MCF 10A (cell line): ENCODE data around the gene CEPT1. TPM values are rescaled to one million over a fixed set of nuclear protein-coding genes. Genes with fewer than 3 reads are reported as not detected.

Experiments
- BruUV-seq: library from RNA; stranded (reverse); fragments of 400-500 nt; replicated peaks from 2 replicates; lab custom pipeline; 2021; lab: Mats Ljungman, UMichigan
- CTCF ChIA-PET: fragments of 300-600 bp; sonication (Branson Sonifier 250); formaldehyde crosslinking; extraction: SDS; loops from one replicate; lab custom pipeline; 2021; ENCODE audit warnings: antibody characterized with exemption, inconsistent platforms; lab: Yijun Ruan, JAX
- POLR2A ChIA-PET: fragments of 300-600, 350-650 bp; sonication (Branson Sonifier 250); formaldehyde crosslinking; extraction: SDS; loops from one replicate; lab custom pipeline; 2020; ENCODE audit warnings: antibody characterized with exemption, inconsistent platforms; lab: Yijun Ruan, JAX
- DNase-seq: peaks from one replicate; pipeline ENCODE4 v3.0.0-alpha.2; 2018; ENCODE audit not compliant: unreplicated experiment
- H3K27ac Mint-ChIP-seq: one replicate; pipeline ENCODE4 v1.8.0; 2022; ENCODE audit warnings: mild to moderate bottlenecking, low read depth, mixed read lengths; ENCODE audit not compliant: unreplicated experiment
- H3K27me3 Mint-ChIP-seq: one replicate; pipeline ENCODE4 v1.8.0; 2022; ENCODE audit warnings: mixed read lengths; ENCODE audit not compliant: insufficient read depth, unreplicated experiment
- H3K36me3 Mint-ChIP-seq: one replicate; pipeline ENCODE4 v1.8.0; 2022; ENCODE audit warnings: mild to moderate bottlenecking, moderate library complexity, mixed read lengths; ENCODE audit not compliant: insufficient read depth, unreplicated experiment
- H3K4me1 Mint-ChIP-seq: one replicate; pipeline ENCODE4 v1.8.0; 2022; ENCODE audit warnings: mixed read lengths; ENCODE audit not compliant: insufficient read depth, unreplicated experiment
- H3K4me3 Mint-ChIP-seq: one replicate; pipeline ENCODE4 v1.8.0; 2022; ENCODE audit warnings: mild to moderate bottlenecking, moderate library complexity, mixed read lengths; ENCODE audit not compliant: unreplicated experiment
- H3K9me3 Mint-ChIP-seq: one replicate; pipeline ENCODE4 v1.8.0; 2022; ENCODE audit warnings: mixed read lengths; ENCODE audit not compliant: unreplicated experiment
- intact Hi-C: fragments of 100-400 bp; cut with micrococcal nuclease; formaldehyde crosslinking; loops from 2 replicates; pipeline ENCODE4 v1.14.1; 2022
- total RNA-seq: library from RNA; stranded (reverse); gene quantifications from 2 replicates; pipeline ENCODE4 v1.2.3, GENCODE V29; 2022
- TF ChIP-seq, protein P1 (sequence below): fragments of 200-600 bp; IDR thresholded peaks from one replicate; pipeline ENCODE4 v1.8.0; 2022; ENCODE audit warnings: antibody characterized with exemption, mild to moderate bottlenecking; ENCODE audit not compliant: unreplicated experiment

CEPT1 gene
- total RNA-seq, 1 experiment from 2014 or later: 45.0 TPM

DNA sequence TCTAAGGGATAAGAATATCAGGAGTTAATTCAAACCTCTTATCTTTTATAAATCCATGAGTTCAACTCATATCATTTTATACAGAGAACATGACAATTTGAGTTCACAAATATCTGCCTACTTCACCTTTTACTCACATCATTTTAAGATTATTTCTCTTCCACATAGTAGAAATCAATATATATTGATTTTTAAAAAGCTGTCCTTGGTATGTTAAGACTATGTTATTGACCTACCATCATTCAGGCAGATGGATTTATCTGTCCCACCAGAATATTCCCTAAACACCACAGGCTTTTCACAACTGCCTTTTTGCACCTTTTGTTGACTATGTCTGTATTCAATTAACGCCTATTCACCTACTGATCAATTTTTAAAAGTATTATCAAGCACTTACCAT lies 13.7 kb upstream of the CEPT1 start:
- ChIA-PET POLR2A (interaction anchor here (2.9 kb wide), 1 partner anchor 13 kb away, joined by 20 read pairs; the partner anchor contains the start of genes CEPT1 and DRAM2), CTCF (no interaction called here)
- no peaks in the 10 kb centered on the region for H3K4me1 Mint-ChIP-seq
- H3K27ac Mint-ChIP-seq: no peak overlapping the region
- BruUV-seq: no TSS peak
- TF ChIP-seq, protein P1, sequence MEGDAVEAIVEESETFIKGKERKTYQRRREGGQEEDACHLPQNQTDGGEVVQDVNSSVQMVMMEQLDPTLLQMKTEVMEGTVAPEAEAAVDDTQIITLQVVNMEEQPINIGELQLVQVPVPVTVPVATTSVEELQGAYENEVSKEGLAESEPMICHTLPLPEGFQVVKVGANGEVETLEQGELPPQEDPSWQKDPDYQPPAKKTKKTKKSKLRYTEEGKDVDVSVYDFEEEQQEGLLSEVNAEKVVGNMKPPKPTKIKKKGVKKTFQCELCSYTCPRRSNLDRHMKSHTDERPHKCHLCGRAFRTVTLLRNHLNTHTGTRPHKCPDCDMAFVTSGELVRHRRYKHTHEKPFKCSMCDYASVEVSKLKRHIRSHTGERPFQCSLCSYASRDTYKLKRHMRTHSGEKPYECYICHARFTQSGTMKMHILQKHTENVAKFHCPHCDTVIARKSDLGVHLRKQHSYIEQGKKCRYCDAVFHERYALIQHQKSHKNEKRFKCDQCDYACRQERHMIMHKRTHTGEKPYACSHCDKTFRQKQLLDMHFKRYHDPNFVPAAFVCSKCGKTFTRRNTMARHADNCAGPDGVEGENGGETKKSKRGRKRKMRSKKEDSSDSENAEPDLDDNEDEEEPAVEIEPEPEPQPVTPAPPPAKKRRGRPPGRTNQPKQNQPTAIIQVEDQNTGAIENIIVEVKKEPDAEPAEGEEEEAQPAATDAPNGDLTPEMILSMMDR: no peak
- no peaks in the 10 kb centered on the region for H3K27me3 Mint-ChIP-seq
- intact Hi-C loops: no loop called here
- H3K4me3 Mint-ChIP-seq: no peak overlapping the region
- H3K36me3 Mint-ChIP-seq: peaks cover 49% of the 10 kb centered on the region
- no peaks in the 10 kb centered on the region for H3K9me3 Mint-ChIP-seq
- DNase-seq: no peak

- Mint-ChIP-seq H3K4me1 (no peaks in the 10 kb centered on the region), H3K36me3 (peaks cover 41% of the 10 kb centered on the region), H3K27ac (no peak overlapping the region), H3K9me3 (no peaks in the 10 kb centered on the region), H3K27me3 (no peaks in the 10 kb centered on the region), H3K4me3 (no peak overlapping the region)
- TF ChIP-seq, protein P1: no peak
- no TSS peak for BruUV-seq
- ChIA-PET POLR2A (interaction anchor here (0.8 to 2.9 kb wide), 3 partner anchors 11 to 15 kb away, joined by 3 to 20 read pairs (median 4); partner anchors contain the start of genes CEPT1 and DRAM2), CTCF (interaction anchor here (1.5 kb wide), 1 partner anchor 98 kb away, joined by 4 read pairs; no protein-coding TSS in a partner anchor)
- intact Hi-C loops: no loop called here
- DNase-seq: no peak
Measured at GRCh38 chr1:111127923-111128643, 11.9 kb upstream of the CEPT1 start.

DNA sequence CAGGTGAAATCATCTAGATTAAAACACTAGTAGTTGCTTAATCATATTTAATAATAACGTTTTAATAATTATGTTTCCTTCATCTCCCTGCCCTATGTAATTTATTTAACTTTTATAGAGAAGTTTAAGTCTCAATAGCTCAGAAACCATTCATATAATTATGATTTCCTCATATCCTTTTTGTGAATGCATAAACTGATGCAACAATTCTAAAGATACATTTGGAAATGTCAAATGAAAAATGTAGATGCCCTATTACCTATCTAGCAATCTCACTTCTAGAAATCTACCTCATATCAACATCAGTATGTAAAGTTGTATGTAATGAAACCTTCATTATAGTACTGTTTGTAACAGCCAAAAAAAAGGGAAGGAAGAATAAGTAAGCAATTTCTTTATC lies 10.6 kb upstream of the CEPT1 start:
- BruUV-seq: no TSS peak

GRCh38 chr1:111131693-111132092 lies 8.3 kb upstream of the CEPT1 start:
- no peaks in the 10 kb centered on the region for H3K27me3 Mint-ChIP-seq
- intact Hi-C loops: no loop called here
- H3K9me3 Mint-ChIP-seq: no peaks in the 10 kb centered on the region
- peak overlapping the region; percentile 13 for H3K27ac Mint-ChIP-seq
- TF ChIP-seq, protein P1: no peak
- ChIA-PET CTCF (interaction anchor here (1.7 kb wide), 1 partner anchor 101 kb away, joined by 9 read pairs; no protein-coding TSS in a partner anchor), POLR2A (interaction anchor here (0.7 kb wide), 1 partner anchor 9 kb away, joined by 3 read pairs; the partner anchor contains the start of genes CEPT1 and DRAM2)
- no peak overlapping the region for H3K4me3 Mint-ChIP-seq
- no TSS peak for BruUV-seq
- H3K4me1 Mint-ChIP-seq: peaks cover 5% of the 10 kb centered on the region
- peaks cover 53% of the 10 kb centered on the region for H3K36me3 Mint-ChIP-seq
- DNase-seq: no peak

More for the DNA sequence above, 10.6 kb upstream of the CEPT1 start:
- intact Hi-C loops: no loop called here
- Mint-ChIP-seq H3K4me3 (no peak overlapping the region), H3K27ac (peak overlapping the region; percentile 7), H3K27me3 (no peaks in the 10 kb centered on the region), H3K9me3 (no peaks in the 10 kb centered on the region), H3K4me1 (no peaks in the 10 kb centered on the region), H3K36me3 (peaks cover 48% of the 10 kb centered on the region)
- no peak for DNase-seq
- TF ChIP-seq, protein P1: no peak
- CTCF ChIA-PET: no interaction called here
- POLR2A ChIA-PET: interaction anchor here (0.7 to 0.8 kb wide), 2 partner anchors 10 to 13 kb away, joined by 3 read pairs; no protein-coding TSS in a partner anchor
